ENCODE data around the gene EIF3J.

EIF3J gene

DNA sequence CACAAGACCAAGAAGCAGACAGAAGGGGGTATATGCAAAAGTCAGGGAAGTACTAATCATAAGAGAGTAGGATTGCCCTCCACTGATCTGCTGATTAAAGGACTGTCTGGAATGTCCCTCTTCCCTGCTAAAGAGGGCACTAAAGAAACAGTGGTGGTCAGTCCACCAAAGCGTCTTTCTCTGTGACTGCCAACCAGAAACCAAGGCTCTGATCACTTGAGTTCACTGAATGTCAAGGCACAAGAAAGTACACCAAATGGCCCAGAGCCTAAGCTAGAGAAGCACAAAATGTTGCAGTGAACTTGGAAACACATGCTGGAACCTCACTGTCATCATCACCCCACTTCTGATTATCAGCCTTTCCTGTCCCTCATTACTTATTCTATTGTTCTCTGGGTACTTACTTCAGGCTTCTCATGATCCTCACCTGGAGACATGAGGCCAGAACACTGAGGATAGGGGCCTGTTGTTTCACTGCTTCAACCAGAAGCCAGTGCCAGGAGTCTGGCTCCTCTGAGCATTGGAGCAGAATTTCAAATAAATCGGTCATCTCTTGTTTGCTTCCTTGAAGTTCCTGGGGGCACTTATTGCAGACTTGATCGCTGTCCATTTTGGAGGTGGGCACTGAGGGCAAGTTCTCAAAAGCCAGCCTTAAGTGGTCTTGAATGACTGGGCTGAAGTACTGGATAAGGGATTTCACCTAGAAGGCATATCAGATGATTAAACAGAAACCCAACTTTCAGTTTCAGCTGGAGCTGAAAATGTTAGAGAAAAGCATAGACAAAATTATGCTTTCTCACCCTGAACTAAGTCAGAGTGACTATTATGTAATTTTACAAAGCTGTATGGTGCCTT is 58.9 kb downstream of the EIF3J start:
- no peak for DNase-seq

DNA sequence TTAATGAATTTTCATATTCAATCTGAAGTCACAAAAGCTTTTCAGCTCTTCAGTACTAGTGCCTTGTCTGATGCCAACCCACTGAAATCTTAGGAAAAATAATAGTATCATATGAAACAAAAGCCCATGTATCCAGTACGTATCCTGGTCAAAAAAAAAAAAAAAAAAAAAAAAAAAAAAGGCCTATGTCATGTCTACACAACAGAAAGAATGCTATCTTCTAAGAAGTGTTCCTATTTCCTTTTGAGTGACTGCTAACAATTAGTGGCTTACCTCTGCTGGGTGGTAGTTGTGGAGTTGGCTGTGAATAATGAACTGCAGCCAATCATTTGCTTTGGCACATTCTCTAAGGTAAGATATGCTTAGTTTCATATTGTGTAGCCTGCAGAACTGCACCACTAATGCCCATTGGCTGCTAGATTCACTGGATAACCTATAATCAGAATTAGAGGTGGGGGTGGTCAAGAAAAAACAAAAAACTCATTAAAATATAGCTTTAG is 59.6 kb downstream of the EIF3J start:
- no peak for DNase-seq

DNA sequence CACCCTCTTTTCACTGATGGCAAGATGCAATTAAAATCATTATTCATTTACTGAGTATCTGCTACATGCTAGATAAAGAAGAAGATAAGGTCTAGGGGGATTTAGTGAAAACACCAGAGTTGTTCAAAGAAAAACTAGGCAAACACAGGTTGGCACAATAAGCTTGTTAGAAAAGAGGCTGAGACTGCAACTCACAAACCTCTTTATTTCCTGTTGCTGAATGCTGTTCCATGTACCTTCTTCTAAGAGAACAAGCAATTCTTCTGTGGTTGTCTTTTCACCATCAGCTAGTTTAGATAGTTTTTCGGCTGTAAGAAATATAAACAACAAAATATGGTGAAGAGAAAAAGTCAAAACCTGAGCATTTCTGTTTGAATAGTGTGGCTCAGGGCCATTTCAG is 61.1 kb downstream of the EIF3J start:
- no peak for DNase-seq

DNA sequence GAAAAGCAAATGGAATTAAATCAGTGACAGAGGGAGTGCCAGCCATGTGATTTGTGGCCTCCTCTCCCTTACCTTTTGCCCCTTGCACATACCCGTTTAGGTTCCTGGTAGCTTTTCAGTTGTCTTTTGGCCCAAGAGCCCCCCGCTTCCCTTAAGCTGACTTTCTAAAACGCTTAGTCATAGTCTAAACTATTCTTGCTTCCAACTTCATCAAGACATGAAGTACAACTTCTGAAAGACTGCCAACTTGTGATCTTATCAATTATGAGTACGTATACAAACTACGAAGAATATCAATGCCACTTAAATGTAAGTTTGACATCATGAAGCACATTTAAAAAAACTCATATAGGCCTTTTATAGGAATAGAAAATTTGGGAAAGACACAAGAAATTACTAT is 61.9 kb downstream of the EIF3J start:
- no peak for DNase-seq

DNA sequence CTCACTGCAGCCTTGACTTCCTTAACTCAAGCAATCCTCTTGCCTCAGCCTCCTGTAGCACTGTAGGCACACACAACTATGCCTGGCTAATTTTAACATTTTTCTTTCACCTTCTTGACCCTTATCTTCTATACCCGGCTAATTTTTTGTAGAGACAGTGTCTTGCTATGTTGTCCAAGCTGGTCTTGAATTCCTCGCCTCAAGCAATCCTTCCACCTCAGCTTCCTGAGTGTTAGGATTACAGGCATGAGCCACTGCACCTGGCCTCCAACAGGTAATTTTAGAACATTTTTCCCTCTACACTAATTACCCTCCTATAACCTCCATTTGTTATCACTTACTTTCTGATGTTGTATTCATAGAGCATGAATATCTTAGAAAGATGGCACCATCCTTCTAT is 66.2 kb downstream of the EIF3J start:
- no peak for DNase-seq

DNA sequence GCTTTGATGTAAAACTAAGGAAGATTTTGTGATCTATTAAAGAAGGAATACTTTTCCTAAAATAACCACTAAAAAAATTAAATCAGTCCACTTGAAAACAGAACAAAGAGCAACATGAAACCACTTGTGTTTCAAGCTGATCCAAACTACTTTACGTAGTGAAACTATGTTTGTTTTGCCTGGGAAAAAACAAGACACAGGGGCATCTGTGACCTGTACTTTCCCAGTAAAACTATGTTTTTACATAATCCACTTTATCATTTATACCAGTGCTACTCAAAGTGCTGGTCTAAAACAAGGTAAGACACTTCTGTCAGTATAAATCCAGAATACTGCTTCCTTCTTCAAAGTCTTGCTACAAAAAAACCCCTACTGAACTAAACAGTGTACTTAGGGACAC is 69.8 kb downstream of the EIF3J start:
- DNase-seq = no peak

Data from CD4-positive, alpha-beta T cell treated with Interferon alpha-2 for 1 hour (primary cell).